K562 (cell line): ENCODE data around the gene ATF6B. TPM values are rescaled to one million over a fixed set of nuclear protein-coding genes. Genes with fewer than 3 reads are reported as not detected.

Experiments used
- CREM ChIP-seq: IDR thresholded peaks from 2 replicates; pipeline ENCODE4 v1.6.1; 2014; ENCODE audit warnings: antibody characterized with exemption, low read depth
- CTBP1 ChIP-seq: fragments of 450-650 bp; IDR thresholded peaks from 2 replicates; pipeline ENCODE4 v1.6.1; 2016; ENCODE audit warnings: borderline replicate concordance
- E2F4 ChIP-seq: sonication (generic); formaldehyde crosslinking; IDR thresholded peaks from 2 replicates; pipeline ENCODE4 v1.8.0; 2022; ENCODE audit warnings: mild to moderate bottlenecking, low read depth, missing genetic modification reagents
- E2F5 ChIP-seq: sonication (generic); formaldehyde crosslinking; IDR thresholded peaks from 2 replicates; pipeline ENCODE4 v1.8.0; 2022; ENCODE audit warnings: mild to moderate bottlenecking, missing genetic modification reagents
- ELF4 ChIP-seq: fragments of 450-650 bp; formaldehyde crosslinking; IDR thresholded peaks from 2 replicates; pipeline ENCODE4 v1.4.0; 2022; ENCODE audit warnings: missing genetic modification characterization
- FOSL1 ChIP-seq: fragments of 200-800 bp; sonication (Bioruptor generic); conservative IDR thresholded peaks from 2 replicates; pipeline ENCODE4 v1.6.1; 2016; ENCODE audit warnings: missing genetic modification characterization, missing compliant biosample characterization
- GABPB1 ChIP-seq: sonication (generic); formaldehyde crosslinking; IDR thresholded peaks from 2 replicates; pipeline ENCODE4 v1.8.0; 2022; ENCODE audit warnings: mild to moderate bottlenecking, missing genetic modification reagents
- RCOR1 ChIP-seq, 2 experiments: IDR thresholded peaks; 2 replicates each; pipeline ENCODE4 v1.6.1; 2012; ENCODE audit warnings: low read depth in 2 of 2, low read length in 2 of 2, borderline replicate concordance in 1 of 2, improper control_type of control experiment in 1 of 2
- REST ChIP-seq, 2 experiments: fragments of 450-650 bp; formaldehyde crosslinking in 1 of 2; IDR thresholded peaks; 2 replicates each; pipeline versions ENCODE4 v1.4.0 to v1.6.1; 2014 to 2020; ENCODE audit warnings: mild to moderate bottlenecking in 2 of 2, borderline replicate concordance in 1 of 2, low read depth in 1 of 2
- TCFL5 ChIP-seq: fragments of 250-450 bp; sonication (Bioruptor Pico); conservative IDR thresholded peaks from 2 replicates; pipeline ENCODE4 v1.6.1; 2021; ENCODE audit warnings: mild to moderate bottlenecking, moderate library complexity, matching md5 sums
- TRIM25 ChIP-seq: fragments of 450-650 bp; IDR thresholded peaks from 2 replicates; pipeline ENCODE4 v1.7.0; 2016; ENCODE audit warnings: borderline replicate concordance
- ZBTB8A ChIP-seq: fragments of 450-650 bp; IDR thresholded peaks from 2 replicates; pipeline ENCODE4 v1.6.1; 2018; ENCODE audit warnings: mild to moderate bottlenecking, moderate library complexity; ENCODE audit not compliant: partially characterized antibody
- ZNF354B ChIP-seq: fragments of 250-450 bp; sonication (Bioruptor Pico); IDR thresholded peaks from 2 replicates; pipeline ENCODE4 v1.4.0; 2020
- ZNF696 ChIP-seq: fragments of 250-450 bp; sonication (Bioruptor Pico); conservative IDR thresholded peaks from 2 replicates; pipeline ENCODE4 v1.4.0; 2020; ENCODE audit warnings: mild to moderate bottlenecking, moderate library complexity
- polyA plus RNA-seq, 8 experiments: library from polyadenylated mRNA; depleted of rRNA in 4 of 8; stranded (reverse) in 5 of 8; unstranded in 3 of 8; fragments of >200 nt; fragmentation: Nextera tagmentation in 2 of 8; fragmentation: Illumina TruSeq in 1 of 8; extraction: Ambion mirVana in 2 of 8; extraction: Trizol in 1 of 8; gene quantifications; 2 replicates each; pipeline versions ENCODE4 v1.2.1 to v1.2.3, GENCODE V29; 2011 to 2014; ENCODE audit warnings: inconsistent platforms in 1 of 8, missing spikeins in 1 of 8
- total RNA-seq, 7 experiments: library from RNA; depleted of rRNA in 6 of 7; stranded (reverse); fragments of >200 nt in 6 of 7; fragmentation: Illumina TruSeq in 2 of 7; extraction: Trizol in 2 of 7; gene quantifications; 2 replicates each; pipeline versions ENCODE4 v1.2.1 to v1.2.3, GENCODE V29; 2011 to 2021; ENCODE audit warnings: low replicate concordance in 1 of 7

ATF6B gene
- total and polyA plus RNA-seq, 9 of the 15 experiments (the other 6 are each of a cell fraction or from before 2014, with no cell fraction given), result 20.7 to 131 (median 31.7) TPM

- TF ChIP-seq GABPB1 (peak; percentile 25; the same call in 1 of the 2 replicates), ZNF354B (CRISPR knock-in tag) (no peak), E2F5 (0 out of 2 replicates have a peak, but pooled peaks have one; percentile 20), ZBTB8A (no peak), ELF4 (CRISPR knock-in tag) (0 out of 2 replicates have a peak, but pooled peaks have one; percentile 11), CTBP1 (peak; percentile 66; the same call in 1 of the 2 replicates), RCOR1 (IDR thresholded peaks at IDR 0.05; ENCODE audit: borderline replicate concordance in 1 of 2, low read depth in 2 of 2, low read length in 2 of 2) (peak in 1 of 2 experiments; percentile 38; a peak in 1 of 4 replicates), E2F4 (CRISPR knock-in tag) (no peak), TRIM25 (0 out of 2 replicates have a peak, but pooled peaks have one; percentile 37), TCFL5 (CRISPR knock-in tag) (no peak), FOSL1 (peak; percentile 43; the same call in 1 of the 2 replicates), CREM (0 out of 2 replicates have a peak, but pooled peaks have one; percentile 4), ZNF696 (CRISPR knock-in tag) (no peak), REST (IDR thresholded peaks at IDR 0.05; ENCODE audit: borderline replicate concordance) (peak; percentile 92), REST (CRISPR knock-in tag; IDR thresholded peaks at IDR 0.05; ENCODE audit: low read depth) (no peak)
Measured at GRCh38 chr6:32118782-32119628, 9.0 kb downstream of the ATF6B start (continued).
